Right lobe of liver (tissue), 6 donors: ENCODE measurements around the gene DACT3. TPM values are rescaled to one million over a fixed set of nuclear protein-coding genes. Genes with fewer than 3 reads are reported as not detected.

Experiments used
- ATAC-seq, 4 donors: fragments of 200-7000 bp; cut with Tn5 transposase; one replicate each; pipeline ENCODE4 v1.9.1; 2020; ENCODE audit warnings: mild to moderate bottlenecking in 4 of 4, moderate library complexity in 4 of 4
- DNase-seq, 3 donors: peaks; one replicate each; pipeline ENCODE4 v3.0.0-alpha.2; 2020
- H3K27ac ChIP-seq, 3 donors: fragments of 200-600 bp; one replicate each; pipeline ENCODE4 v1.8.0; 2022
- H3K27me3 ChIP-seq, 2 donors: fragments of 200-600 bp; one replicate each; pipeline ENCODE4 v1.8.0; 2022
- H3K36me3 ChIP-seq, 4 donors: fragments of 200-600 bp; sonication (generic) in 1 of 4; one replicate each; pipeline versions ENCODE4 v1.5.1 to v1.8.0; 2017 to 2022; ENCODE audit warnings: control low read depth in 1 of 4
- H3K4me1 ChIP-seq, 4 donors: fragments of 200-600 bp; sonication (generic) in 1 of 4; one replicate each; pipeline versions ENCODE4 v1.5.1 to v1.8.0; 2017 to 2022; ENCODE audit warnings: control low read depth in 1 of 4
- H3K4me3 ChIP-seq, 3 donors: fragments of 200-600 bp; one replicate each; pipeline ENCODE4 v1.8.0; 2022
- H3K9me3 ChIP-seq, 4 donors: fragments of 200-600 bp; sonication (generic) in 1 of 4; one replicate each; pipeline versions ENCODE4 v1.5.1 to v1.8.0; 2017 to 2022; ENCODE audit warnings: control low read depth in 1 of 4
- POLR2A ChIP-seq: fragments of 450-650 bp; IDR thresholded peaks from one replicate; pipeline ENCODE4 v1.6.1; 2017; ENCODE audit warnings: antibody characterized with exemption, mild to moderate bottlenecking
- WGBS: methylation state at CpG from one replicate; pipeline ENCODE4 v1.1.6; 2018; ENCODE audit warnings: low coverage, low lambda C conversion rate; ENCODE audit not compliant: insufficient coverage; ENCODE audit errors: missing lambda C conversion rate; 5-methylcytosine and 5-hydroxymethylcytosine counted together
- intact Hi-C, 2 donors: fragments of 100-400 bp; cut with DNase I; formaldehyde crosslinking; loops; one replicate each; pipeline versions ENCODE4 v1.11.2 to v1.14.1; 2022
- total RNA-seq, 6 experiments: library from RNA; depleted of rRNA in 2 of 6; stranded (reverse); fragments of >200 nt in 2 of 6; fragmentation: NEBNext Ultra II Directional in 3 of 6; extraction: Animal tissue kit (Norgen Biotek cat#: 25700) in 3 of 6; gene quantifications; one replicate each; pipeline versions ENCODE4 v1.1.0 to v1.2.4, GENCODE V29; 2016 to 2023
- TF ChIP-seq, protein P1 (sequence below), 4 donors: fragments of 200-600 bp in 3 of 4; fragments of 450-650 bp in 1 of 4; IDR thresholded peaks; one replicate each; pipeline versions ENCODE4 v1.5.1 to v1.8.0; 2016 to 2022; ENCODE audit warnings: antibody characterized with exemption in 4 of 4, mild to moderate bottlenecking in 2 of 4
- donor health status: DM: no; HTN: yes; CAD: no.
- donor health status: DM: no; HTN: no; CAD: no.
- donor health status: DM: no; HTN: no; CAD: no.
- donor health status: DM: no; HTN: yes; CAD: no.
- donor health status: DM: no; HTN: yes; CAD: no.

DACT3 gene
- total RNA-seq, 6 experiments from 2014 or later: 0.46 to 1.6 (median 0.93) TPM

- Histone ChIP-seq H3K9me3 (no peaks in the 10 kb centered on the region), H3K36me3 (peaks cover 2 to 18% (median 7%) of the 10 kb centered on the region in 4 donors), H3K27ac (peak overlapping the region; percentile 81 to 100 (median 92)), H3K27me3 (no peaks in the 10 kb centered on the region), H3K4me3 (peak overlapping the region; percentile 99 to 100 (median 100)), H3K4me1 (peaks cover 0 to 45% (median 14%) of the 10 kb centered on the region in 4 donors)
- ATAC-seq (peak in 3 of 4 donors; percentile 8 to 19 (median 10)), DNase-seq (peak; percentile 42 to 76 (median 75))
- TF ChIP-seq, protein P1, sequence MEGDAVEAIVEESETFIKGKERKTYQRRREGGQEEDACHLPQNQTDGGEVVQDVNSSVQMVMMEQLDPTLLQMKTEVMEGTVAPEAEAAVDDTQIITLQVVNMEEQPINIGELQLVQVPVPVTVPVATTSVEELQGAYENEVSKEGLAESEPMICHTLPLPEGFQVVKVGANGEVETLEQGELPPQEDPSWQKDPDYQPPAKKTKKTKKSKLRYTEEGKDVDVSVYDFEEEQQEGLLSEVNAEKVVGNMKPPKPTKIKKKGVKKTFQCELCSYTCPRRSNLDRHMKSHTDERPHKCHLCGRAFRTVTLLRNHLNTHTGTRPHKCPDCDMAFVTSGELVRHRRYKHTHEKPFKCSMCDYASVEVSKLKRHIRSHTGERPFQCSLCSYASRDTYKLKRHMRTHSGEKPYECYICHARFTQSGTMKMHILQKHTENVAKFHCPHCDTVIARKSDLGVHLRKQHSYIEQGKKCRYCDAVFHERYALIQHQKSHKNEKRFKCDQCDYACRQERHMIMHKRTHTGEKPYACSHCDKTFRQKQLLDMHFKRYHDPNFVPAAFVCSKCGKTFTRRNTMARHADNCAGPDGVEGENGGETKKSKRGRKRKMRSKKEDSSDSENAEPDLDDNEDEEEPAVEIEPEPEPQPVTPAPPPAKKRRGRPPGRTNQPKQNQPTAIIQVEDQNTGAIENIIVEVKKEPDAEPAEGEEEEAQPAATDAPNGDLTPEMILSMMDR (IDR thresholded peaks at IDR 0.05): no peak
- TF ChIP-seq POLR2A: no peak
- WGBS: 14% methylated on average over 1 of the region's 2 CpGs
- intact Hi-C loops: no loop called here
These were observed 57.8 kb downstream of the DACT3 start for GRCh38 chr19:46603195-46603637.

GRCh38 chr19:46602392-46603194 is 58.4 kb downstream of the DACT3 start:
- Histone ChIP-seq H3K4me1 (peaks cover 0 to 45% (median 14%) of the 10 kb centered on the region in 4 donors), H3K9me3 (no peaks in the 10 kb centered on the region), H3K4me3 (peak overlapping the region; percentile 99 to 100 (median 100)), H3K27me3 (no peaks in the 10 kb centered on the region), H3K36me3 (peaks cover 0 to 12% (median 3%) of the 10 kb centered on the region in 4 donors), H3K27ac (peak overlapping the region; percentile 81 to 100 (median 92))
- WGBS: 37% methylated on average over 3 of the region's 23 CpGs
- intact Hi-C loops: no loop called here
- ATAC-seq (peak in 3 of 4 donors; percentile 0), DNase-seq (peak; percentile 32 to 61 (median 54))
- TF ChIP-seq, protein P1 (IDR thresholded peaks at IDR 0.05): no peak

DNA sequence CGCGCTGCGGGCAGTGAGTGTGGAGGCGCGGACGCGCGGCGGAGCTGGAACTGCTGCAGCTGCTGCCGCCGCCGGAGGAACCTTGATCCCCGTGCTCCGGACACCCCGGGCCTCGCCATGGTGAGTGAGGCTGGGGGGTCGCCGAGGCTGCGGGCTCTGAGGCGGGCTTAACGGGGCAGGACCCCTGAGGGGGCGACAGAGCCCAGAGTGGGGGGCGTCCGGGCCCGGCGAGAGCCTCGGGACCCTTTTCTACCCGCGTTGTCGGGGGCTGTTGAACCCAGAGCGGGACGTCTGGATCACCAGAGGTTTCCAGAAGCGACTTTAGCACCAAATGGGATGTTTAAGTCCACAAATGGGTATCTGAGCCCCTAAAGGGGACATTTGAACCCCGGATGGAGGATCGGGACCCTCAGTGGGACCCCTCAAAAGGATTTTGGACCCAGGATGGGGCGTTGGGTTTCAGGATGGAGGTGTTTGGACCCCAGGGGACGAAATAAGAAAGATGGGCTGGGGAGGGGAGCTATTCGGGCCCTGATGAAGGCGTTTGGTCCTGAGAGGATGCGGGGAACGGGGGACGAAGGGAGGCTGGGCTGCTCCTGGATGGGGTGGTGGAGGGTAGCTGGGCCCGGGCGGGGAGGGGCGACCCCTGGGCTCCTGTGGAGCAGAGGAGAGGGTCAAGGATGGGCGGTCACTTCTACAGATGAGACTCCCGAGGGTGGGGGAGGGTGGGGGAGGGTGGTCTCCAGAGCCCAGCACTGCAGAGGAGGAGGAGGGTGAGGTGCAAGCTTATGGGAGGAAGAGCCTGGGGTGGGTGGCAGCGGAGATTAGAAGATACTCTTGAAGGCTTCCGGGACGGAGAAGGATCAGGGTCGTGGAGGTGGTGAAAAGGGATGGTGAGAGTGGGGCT is 59.4 kb downstream of the DACT3 start, which contains the start of gene CALM3:
CALM3 (plus strand) TSS at position 13 of the 907 bp plus-strand sequence; CDS start at position 118, 105 bp downstream.
- Histone ChIP-seq H3K4me3 (peak within 1 kb of the TSS; percentile 99 to 100 (median 100)), H3K9me3 (no peaks in the 10 kb centered on the region), H3K36me3 (peaks cover 0 to 4% (median 0%) of the 10 kb centered on the region in 4 donors), H3K27ac (peak within 1 kb of the TSS; percentile 95 to 100 (median 98)), H3K27me3 (no peaks in the 10 kb centered on the region), H3K4me1 (peaks cover 0 to 40% (median 14%) of the 10 kb centered on the region in 4 donors)
- WGBS: under 1% methylated on average over 27 of the region's 51 CpGs
- peak; percentile 90 for TF ChIP-seq POLR2A
- TF ChIP-seq, protein P1 (IDR thresholded peaks at IDR 0.05): no peak
- DNase-seq (peak; percentile 41 to 69 (median 51)), ATAC-seq (no peak)
- intact Hi-C loops: no loop called here
